Activated gamma-delta T cell (primary cell): ENCODE measurements around the gene IL20RA.
"Not testable (repeated sequence)": the region's sequence is repeated elsewhere in the genome, so short reads cannot be mapped to it uniquely, and the experiment has no call there.

Experiments
- DNase-seq: peaks from one replicate; lab custom pipeline; 2025; lab: John Stamatoyannopoulos, UW

The IL20RA gene

DNA sequence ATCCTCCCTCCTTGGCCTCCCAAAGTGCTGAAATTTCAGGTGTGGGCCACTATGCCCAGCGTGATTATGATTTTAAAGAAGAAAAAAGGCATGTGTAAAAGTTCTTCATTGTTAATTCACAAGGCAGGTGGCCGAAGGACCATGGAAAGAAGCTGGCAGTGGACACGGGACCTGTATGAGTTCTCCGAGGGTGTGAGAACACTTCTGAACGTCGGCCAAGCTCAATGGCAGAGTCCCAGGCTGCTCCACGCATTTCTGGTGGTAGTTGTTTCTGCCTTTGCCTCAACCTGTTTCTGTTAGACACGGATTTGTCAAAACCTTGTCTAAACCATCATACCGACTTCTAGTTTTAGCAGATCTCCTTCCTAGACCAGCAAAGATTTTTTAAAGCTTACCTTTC, 36.6 kb downstream of the IL20RA start:
- DNase-seq: no peak

DNA sequence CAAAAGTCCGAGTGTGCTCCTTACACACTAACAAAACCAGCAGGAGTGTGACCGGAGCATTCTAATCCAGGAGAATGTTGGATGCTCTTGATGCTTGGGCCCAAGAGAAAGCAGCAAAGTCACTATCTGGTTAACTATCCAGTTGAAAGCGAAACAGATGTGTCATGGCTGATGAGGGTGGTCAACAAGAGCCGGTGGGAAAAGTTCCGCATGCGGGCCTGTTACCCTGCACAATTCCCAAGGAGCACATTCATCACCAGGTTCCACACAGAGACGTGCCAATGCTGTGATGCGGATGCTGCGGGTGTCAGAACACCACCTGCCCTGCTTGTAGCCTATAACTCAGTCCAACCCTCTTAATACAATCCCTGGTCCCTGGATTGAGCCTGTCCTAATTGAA, 38.7 kb downstream of the IL20RA start:
- DNase-seq: no peak

DNA sequence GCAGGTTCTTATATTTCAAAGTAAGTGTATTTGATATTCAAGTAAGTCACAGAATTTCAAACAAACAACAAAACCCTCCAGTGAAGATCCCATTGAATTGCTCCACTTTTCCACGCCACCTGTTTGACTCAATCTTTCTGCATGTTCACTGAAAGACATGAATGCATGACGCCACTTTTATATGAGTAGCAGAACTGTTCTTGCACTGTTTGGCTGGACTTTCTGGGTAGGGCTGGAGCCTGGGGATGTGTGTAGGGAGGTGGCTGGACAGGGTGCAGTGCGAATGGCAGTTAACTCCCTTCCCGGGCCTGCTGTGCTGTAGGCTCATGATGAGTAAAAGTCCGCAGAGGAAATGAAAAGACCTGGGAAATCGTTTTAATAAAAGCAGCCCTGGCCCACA, 39.7 kb downstream of the IL20RA start:
- no peak for DNase-seq

DNA sequence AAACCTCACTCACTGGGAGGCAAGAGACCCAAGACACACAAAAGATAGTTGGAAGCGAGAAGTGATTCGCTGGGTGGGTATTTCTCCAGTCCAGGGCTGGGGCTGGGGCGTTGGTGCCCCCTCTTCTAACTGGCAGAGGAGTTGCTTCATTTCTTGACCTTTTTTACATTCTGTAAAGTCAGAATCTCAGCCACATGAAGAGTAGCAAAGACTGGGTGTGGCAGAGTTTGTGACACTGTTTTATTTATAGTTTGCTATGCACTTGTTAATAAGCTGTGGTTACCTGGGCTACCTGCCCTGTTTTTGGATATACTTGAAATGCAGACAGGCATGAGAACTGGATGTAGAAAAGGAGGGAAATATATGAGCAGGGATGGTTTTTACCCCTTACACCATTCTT, 42.3 kb downstream of the IL20RA start:
- DNase-seq: no peak

DNA sequence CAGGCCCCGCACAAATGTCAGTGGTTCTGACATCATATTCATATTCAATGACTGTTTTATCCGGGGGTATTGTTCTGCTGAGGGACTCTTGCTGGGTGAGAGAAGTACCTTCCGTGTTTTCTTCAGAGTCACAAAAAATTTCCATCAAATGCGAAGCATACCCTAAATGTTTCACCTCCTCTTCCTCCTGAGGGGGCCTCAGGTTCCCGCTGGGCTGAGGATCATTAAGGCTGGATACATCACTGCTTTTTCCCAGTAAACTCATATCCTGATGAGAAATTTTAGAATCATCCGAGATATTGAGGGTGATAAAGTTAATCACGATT, 42.8 kb downstream of the IL20RA start:
- no peak for DNase-seq

DNA sequence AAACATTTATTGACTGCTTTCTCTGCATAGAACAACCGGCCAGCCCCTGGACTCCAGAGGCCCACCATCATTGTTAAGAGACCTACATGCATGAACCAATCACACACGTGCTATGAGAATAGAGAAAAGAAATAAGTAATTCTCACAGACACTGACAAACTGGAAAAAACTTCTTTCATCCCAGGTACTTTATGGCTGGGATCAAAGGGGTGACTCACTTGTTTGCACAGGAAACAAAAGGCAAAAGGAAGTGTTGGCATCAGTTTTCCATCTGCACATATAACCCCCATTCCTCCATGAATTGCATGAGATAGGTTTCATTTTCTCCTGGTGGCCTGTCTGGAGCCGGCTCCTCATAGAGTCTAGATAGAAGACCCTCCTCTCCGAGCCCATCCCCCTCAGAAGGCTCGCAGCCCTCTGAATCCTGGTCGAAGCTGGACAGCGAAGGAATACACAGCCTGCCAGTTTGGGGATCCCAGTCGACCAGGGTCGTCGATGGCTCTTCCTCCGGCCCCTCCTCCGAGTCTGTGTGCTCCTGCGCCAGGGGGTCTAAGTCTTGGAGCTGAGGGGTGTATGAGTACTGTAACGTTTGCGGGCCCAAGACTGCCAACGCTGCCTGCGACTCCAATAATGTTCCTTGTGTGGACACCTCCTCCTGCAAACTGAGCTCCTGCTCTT, 43.3 kb downstream of the IL20RA start:
- no peak for DNase-seq

DNA sequence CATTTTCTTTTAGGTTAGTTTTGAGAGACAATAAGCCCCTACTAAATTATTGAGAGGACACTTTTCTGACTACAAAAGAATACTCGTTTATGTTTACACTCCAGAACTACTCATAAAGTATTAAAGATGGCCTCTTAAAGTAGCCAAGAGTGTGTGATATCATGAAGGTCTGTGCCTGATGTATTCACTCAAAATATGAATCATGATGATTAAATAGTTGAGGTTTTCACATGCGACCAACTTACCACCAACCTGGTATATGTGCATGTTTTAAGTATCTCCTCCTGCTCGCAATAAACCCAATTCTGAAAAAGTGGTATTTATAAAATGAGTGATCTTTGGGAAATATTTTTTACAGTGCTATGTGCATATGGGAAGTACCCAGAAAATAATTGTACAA, 43.9 kb downstream of the IL20RA start:
- no peak for DNase-seq

DNA sequence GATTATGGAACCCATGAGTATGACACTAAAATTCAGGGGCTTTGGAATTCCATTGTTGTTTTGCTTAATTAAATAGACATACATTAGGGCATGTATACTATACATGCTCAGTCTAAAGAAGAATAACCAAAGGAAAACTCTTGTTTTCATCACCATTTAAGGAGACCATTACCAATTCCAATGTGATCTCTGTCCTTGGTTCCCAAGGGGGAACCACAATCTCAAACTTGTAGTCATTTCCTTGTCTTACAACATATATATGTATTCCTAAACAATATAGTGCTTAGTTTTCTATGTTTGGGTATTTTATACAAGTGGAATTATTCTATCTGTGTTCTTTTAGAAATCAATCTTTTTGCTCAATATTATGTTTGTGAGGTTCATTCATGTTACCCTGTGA, 49.2 kb downstream of the IL20RA start:
- DNase-seq: no peak

DNA sequence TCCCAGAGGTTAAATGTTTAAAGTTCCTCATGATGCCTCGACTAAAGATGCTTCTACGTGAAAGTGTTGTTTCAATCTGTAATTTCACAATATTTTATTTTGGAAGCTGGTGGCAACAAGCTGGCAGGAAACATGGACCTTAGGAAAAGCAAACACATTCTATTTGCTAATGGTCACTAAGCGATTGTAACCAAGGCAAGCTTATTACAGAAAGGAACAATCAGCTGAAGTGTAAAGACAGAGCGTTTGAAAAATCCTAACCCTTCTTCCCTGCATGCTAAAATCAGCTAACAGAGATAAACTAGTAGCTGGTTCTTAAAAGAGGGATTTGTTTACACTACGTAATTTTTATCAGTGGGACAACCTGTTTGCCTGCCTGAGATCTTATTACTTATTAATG, 50.0 kb downstream of the IL20RA start:
- no peak for DNase-seq

DNA sequence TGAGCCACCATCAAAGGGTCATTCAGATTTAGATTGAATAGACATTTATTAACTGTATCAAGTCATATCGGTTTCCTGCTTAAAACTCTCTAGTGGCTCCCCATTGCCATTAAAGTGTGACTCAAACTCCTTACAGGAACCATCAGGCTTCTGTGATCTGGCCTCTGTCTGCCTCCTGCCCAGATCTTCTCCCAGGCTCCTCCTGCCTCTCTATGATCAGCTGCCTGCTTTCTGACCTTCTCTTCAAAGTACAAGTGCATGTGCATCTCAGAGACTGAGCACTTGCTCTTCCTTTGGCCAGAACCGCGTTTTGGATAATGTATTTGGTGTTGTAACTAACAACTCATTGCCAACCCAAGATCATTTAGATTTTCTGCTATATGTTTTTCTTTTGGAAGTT, 52.7 kb downstream of the IL20RA start:
- no peak for DNase-seq

DNA sequence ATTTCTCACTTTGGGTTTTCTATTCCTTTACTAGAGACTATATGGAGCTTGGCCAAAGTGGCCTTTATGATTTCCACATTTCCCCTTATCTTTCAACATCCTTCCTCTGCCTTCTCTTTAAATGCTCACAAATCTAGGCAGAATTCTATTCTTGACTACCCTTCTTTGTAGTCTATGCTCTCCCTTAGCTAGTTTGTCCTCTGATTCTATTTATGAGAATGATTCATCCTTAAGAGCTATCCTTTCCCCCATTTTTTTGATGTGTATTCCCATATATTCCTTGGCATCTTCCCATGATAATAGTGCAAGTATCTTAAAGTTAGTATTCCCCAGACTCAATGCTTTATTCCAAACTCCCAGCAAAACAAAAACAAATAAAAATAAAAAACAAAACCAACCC, 53.1 kb downstream of the IL20RA start:
- no peak for DNase-seq

DNA sequence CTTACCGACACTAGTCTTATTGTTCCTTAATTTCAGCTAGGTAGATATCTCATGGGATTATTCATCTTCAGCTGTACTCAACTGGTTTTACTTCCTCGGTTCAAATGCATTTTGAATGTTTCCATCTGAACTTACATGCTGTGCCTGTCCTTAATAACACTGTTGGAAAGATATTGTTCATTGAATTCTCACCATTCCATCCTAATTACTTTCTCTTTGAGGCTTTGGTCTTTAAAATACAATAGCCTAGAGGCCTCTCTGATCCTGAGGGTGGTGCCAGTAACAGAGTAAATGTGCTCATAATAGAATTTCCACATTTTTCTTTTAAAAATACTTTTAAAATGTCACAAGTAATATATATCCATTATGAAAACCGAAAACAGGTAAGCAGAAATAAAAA, 54.0 kb downstream of the IL20RA start:
- no peak for DNase-seq

DNA sequence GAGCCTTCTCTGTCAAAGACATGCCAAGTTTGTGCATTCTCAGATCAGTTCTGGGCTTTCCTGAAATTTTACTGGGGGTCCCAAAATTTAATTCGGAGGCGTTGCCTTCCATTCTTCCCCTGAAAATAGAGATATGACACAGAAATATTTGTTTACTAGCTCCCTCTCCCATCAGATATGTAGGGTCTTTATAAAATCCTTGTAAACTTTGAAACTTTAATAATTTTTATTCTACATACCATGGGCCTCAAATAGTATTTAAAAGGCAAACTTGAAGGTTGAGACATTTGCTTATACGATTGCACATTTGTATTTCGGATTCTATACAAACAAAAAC, 54.6 kb downstream of the IL20RA start:
- DNase-seq: no peak

DNA sequence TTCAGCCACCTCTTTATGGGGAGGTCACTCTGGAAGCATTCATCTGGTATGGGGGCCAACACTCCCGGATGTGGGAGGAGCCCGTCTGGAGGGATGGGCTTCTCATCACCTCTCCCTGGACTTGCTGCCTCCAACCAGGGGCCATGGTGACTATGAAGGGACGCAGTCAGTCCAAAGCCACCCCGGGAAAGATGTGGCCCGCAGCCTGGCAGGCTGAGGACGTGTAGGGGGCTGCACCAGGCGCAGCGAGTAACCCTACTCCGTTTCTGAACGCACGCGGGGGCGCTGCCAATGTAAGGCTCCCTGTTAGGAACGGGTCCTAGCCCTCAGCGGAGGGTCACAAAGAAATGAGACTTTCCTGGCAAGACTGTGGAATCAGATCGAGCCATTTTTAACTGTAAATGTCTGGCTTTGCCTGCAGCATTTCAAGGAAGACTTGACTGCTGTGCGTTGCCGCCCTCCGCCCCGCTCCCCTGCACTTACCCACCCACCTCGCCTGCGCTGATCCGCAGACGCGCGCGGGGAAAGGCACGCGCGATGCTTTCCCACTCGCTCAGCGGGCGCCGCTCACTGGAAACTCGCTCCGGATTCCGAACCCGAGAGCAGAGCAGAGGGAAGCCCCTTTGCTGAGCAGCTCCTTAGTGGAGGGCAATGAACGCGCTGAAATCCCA, 55.1 kb downstream of the IL20RA start:
- no peak for DNase-seq

DNA sequence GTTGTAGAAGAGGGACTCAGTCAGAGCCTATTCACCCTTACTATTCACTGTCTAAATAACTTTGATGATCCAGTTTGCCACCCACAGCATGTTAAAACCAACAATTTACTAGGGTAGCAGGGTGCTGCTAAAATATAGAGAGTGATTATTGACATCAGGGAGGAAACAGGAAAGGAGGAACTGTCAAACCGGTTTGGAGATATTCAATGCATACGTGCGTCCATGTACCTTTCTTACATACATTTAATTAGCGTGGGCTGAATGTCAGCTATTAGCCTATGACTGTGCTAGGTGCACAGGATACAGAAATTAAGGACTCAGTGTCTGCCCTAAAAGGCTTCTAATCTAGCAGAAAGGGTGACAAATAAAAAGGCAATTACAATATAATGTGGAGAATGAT, 57.2 kb downstream of the IL20RA start:
- DNase-seq: no peak

DNA sequence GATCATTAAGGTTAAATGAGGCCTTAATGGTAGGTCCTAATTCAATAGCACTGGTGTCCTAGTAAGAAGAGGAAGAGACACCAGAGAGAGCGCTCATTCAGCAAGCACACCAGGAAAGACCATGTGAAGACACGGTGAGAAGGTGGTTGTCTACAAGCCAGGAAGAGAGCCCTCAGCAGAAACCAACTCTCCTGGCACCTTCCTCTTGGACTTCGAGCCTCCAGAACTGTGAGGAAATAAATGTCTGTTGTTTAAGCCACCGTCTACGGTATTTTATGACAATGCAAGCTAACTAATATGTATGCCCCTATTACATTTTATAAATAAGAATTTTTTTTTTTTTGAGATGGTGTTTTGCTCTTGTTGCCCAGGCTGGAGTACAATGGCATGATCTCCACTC, 59.3 kb downstream of the IL20RA start:
- no peak for DNase-seq

DNA sequence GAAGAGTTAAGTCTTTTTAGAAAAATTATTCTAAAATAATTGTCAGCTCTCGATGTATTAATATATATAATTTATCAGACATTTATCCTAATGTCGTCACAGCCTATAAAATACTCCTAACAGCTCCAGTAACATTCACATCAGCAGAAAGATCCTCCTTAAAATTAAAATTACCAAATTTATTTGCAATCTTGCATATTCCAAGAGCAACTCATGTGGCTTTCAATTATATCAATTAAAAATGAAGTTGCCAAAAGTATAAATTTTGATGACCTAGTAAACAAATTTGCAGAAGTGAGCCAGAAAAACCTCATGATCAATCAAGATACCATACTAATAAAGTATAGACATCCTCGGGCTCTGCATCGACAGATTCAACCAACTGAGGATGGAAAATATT, 60.2 kb downstream of the IL20RA start:
- DNase-seq: no peak

DNA sequence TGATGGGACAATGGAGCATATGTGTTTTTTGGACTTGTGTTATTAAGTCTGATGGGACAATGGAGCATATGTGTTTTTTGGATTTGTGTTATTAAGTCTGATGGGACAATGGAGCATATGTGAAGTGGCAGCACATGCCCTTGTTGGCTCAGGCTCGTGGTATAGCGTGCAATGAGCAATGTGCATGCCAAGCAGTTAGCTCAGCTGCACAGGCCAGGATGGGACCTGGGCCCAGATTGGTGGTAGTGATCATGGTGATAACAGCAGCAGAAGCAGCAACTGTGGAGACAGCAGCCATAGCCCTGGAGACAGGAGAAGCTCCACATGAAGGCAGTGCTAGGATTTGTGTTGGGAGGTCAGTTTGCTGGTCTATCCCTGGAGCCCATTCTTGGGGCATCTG, 61.1 kb downstream of the IL20RA start:
- DNase-seq: no peak

DNA sequence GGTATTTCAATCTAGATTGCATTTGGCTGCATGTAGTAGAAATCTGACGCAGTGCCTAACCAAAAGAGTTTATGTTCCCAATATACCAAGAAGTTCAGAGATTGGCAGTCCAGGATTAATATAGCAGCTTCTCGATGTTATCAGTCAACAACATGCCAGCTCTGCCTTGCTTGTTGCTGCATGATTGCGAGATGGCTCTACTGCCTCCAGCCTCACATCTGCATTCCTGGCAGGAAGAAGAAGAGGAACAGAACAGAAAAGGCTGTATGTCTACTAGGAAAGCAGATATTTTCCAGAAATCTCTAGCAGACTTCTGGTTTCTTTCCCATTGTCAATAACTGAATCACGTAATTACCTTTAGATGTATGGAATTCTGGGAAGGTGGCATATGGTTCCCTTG, 61.8 kb downstream of the IL20RA start:
- no peak for DNase-seq

DNA sequence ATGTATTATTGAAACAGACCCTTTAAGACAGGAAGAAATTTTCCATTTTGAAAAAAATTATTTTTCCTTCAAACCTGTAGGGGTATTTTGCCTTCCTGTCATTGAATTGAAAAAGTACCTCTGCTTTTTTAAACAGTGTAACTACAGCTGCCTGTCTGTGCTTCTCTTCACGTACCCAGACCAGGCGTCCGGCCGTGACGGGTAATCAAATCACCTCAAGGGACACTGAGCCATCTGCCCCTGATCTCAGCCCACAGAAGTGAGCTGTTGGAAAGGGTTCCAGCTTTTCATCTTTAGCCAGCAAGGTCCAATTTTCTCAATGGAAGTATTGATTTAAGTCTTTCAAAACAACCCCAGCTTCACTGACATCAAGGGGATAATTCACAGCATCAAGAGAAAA, 64.7 kb downstream of the IL20RA start:
- no peak for DNase-seq

DNA sequence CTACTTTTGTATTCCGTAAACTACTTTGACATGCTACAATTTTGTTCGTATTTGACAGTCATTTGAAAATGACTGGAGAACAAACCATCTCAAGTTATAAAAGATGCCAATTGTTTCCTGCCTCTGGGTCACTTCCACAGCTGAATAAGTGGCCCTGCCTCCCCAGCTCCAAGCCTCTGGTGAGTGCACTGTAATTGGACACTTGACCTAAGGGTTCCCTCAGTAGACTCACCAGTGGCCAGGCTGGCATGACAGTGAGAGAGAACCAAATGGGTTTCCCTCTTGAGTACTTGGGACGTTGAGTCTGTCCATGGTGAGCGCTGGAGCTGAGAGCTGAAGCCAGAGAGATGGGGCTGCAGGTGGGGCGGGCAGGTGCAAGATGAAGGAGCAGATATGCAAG, 65.6 kb downstream of the IL20RA start:
- DNase-seq: no peak

DNA sequence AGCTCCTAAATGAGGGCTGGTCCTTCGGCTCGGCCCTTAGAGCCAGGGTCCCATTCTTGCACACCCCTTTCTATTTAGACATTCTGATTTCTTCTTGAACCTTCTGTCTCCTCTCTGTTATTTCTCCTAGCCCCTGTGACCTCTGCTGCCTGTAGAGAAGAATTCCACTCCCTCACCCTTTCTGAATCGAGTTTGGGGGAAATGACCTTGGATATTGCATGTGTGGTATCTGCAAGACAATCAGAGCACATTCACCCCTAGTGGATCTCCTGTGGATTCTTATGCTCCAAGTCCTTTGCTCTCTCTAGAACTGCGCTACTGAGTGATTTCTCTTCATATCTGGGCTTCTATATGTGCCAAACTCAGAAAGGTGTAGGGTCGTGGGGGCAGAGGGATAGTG, 67.7 kb downstream of the IL20RA start:
- DNase-seq: no peak

DNA sequence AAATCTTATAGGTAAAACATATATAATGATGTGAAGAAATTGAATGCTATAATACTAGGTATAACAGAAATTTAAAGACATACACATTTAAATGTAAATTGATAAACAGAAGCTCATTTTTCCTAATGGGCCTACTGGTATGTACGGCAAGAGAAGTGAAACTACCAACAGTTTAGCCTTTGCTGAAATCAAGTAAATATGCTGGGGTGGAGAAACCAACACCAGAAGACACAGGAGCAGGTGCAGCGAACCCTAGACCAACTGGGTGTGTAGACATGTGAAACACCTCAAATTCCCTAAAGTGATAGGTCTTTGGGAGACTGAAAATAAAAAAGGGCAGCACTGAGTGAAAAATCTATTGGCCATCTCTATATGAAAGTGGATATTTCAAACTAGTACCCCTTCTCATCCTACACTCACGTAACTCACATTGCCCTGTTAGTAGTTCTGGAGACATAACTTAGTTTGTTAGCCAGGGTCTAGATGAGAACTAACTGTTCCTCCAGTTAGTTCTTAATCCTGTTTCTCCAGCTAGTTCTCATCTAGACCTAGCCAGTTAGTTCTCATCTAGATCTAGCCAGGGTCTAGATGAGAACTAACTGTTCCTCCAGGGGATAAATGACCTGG, 69.6 kb downstream of the IL20RA start:
- DNase-seq: no peak

DNA sequence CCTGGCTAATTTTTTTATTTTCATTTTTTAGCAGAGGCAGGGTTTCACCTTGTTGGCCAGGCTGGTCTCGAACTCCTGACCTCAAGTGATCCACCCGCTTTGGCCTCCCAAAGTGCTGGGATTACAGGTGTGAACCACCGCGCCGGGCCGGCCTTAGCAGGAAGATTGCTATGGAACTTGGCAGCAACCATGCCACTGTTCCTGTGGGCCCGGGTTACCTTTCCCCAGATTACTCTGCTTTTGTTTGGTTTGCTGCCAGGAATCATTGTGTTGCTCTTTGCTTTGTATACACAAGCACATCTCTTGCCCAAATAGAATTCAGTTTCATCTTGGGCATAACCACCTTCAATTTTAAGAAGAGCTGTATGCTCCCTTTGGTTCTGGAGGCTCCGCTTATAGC, 71.0 kb downstream of the IL20RA start:
- DNase-seq: not testable (repeated sequence)
